ENCODE results near the gene LIX1L. TPM values are rescaled to one million over a fixed set of nuclear protein-coding genes. Genes with fewer than 3 reads are reported as not detected.

Gene LIX1L
- polyA plus RNA-seq, 2 of the 4 experiments (the other 2 are of a cell fraction), result 10.5 to 35.8 TPM

DNA sequence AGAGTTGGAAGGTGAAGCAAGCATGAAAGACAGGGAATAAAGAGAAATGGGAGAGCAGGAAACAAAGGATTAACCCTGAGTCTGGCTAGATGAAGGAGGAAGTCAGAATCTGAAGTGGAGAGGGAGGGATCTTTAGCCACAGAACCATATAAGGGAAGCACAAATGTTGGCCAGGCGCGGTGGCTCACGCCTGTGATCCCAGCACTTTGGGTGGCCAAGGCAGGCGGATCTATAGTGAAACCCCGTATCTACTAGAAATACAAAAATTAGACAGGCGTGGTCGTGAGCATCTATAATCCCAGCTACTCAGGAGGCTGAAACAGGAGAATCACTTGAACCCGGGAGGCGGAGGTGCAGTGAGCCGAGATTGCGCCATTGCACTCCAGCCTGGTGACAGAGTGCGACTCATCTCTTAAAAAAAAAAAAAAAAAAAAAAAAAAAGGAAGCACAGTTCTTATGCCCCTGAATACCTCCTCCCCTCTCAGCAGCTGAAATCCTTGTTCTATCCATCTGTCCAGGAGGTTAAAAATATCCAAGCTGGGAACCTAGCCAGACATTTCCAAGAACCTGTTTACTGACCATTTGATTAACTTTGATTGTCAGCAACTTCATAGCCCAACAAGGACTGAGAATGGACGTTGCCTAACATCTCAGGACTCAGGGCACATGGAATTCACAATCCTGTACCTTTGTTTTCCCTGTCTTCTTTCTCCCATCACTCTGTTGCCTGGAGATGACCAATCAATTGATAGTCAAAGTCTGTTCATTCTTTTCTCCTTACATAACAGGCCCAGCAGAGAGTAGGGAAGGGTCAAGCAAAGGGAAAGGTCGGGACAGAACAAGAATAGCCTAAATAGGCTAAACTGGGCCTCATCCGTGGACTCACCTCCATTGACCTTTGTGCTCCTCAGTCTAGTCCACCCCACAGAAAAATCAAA, 28.0 kb upstream of the LIX1L start:
- Histone ChIP-seq H3K4me3 (no peak overlapping the region), H3K27ac (peak overlapping the region; percentile 32 to 44; a peak in 4 of 6 replicates), H3K4me1 (peaks cover 11% of the 10 kb centered on the region; the same call in 2 of the 3 replicates), H3K9me3 (no peaks in the 10 kb centered on the region), H3K4me2 (peak overlapping the region; percentile 15)
- CTCF ChIA-PET, result interaction anchor here (0.7 to 24.2 kb wide), 6 partner anchors 7 to 139 kb away, joined by 3 to 566 read pairs (median 6); partner anchors contain the start of genes HJV and ITGA10
- 75% methylated on average over 15 of the region's 15 CpGs for WGBS (ENCODE audit: missing lambda C conversion rate)
- no peak for TF ChIP-seq ZFP36 (IDR thresholded peaks at IDR 0.05; ENCODE audit: borderline replicate concordance, partially characterized antibody)
- no peak for TF ChIP-seq RFX5 (IDR thresholded peaks at IDR 0.05)
- no peak for TF ChIP-seq NR3C1 (IDR thresholded peaks at IDR 0.05)
- no peak for TF ChIP-seq MYC (IDR thresholded peaks at IDR 0.05; ENCODE audit: borderline replicate concordance, low read length)
- peak; percentile 49 to 62 for TF ChIP-seq CEBPB (IDR thresholded peaks at IDR 0.05)
- no peak for FAIRE-seq
- POLR2A ChIA-PET, result no interaction called here
- peak in 1 of 2 experiments; percentile 29 for DNase-seq (ENCODE audit: low read depth in 1 of 2, low spot score in 1 of 2)
- ATAC-seq, result peak; percentile 53 to 58; a peak in 5 of 6 replicates

GRCh38 chr1:145985129-145985501, 27.3 kb upstream of the LIX1L start:
- 83% methylated on average over 2 of the region's 2 CpGs for WGBS (ENCODE audit: missing lambda C conversion rate)
- peaks cover 11% of the 10 kb centered on the region; the same call in 2 of the 3 replicates for H3K4me1 ChIP-seq
- TF ChIP-seq KDM5A (IDR thresholded peaks at IDR 0.05) (no peak), HMGXB4 (CRISPR knock-in tag; IDR thresholded peaks at IDR 0.05; ENCODE audit: borderline replicate concordance) (no peak), RAD21 (conservative IDR thresholded peaks at IDR 0.05 in 1 of 2, IDR thresholded peaks at IDR 0.05 in 1 of 2) (no peak), RFX5 (IDR thresholded peaks at IDR 0.05) (no peak), ZC3H11A (IDR thresholded peaks at IDR 0.05) (no peak), REST (IDR thresholded peaks at IDR 0.05) (no peak), SMC3 (IDR thresholded peaks at IDR 0.05) (no peak), EHMT2 (IDR thresholded peaks at IDR 0.05; ENCODE audit: low read depth) (no peak), POLR2A (IDR thresholded peaks at IDR 0.05; ENCODE audit: low read length) (no peak), FOSL2 (IDR thresholded peaks at IDR 0.05) (no peak), FOSL2 (CRISPR knock-in tag; IDR thresholded peaks at IDR 0.05) (no peak), HOXB13 (CRISPR knock-in tag; IDR thresholded peaks at IDR 0.05; ENCODE audit: low read depth) (no peak), CBX8 (IDR thresholded peaks at IDR 0.05) (no peak), SREBF2 (IDR thresholded peaks at IDR 0.05) (no peak), ELK1 (IDR thresholded peaks at IDR 0.05; ENCODE audit: low read depth, low read length) (no peak), HOXB5 (CRISPR knock-in tag; IDR thresholded peaks at IDR 0.05) (no peak), CTCF (IDR thresholded peaks at IDR 0.05) (no peak), RARB (CRISPR knock-in tag; IDR thresholded peaks at IDR 0.05) (no peak)
- TF ChIP-seq, protein P1, sequence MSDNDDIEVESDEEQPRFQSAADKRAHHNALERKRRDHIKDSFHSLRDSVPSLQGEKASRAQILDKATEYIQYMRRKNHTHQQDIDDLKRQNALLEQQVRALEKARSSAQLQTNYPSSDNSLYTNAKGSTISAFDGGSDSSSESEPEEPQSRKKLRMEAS (IDR thresholded peaks at IDR 0.05), result no peak
- TF ChIP-seq, protein P2, sequence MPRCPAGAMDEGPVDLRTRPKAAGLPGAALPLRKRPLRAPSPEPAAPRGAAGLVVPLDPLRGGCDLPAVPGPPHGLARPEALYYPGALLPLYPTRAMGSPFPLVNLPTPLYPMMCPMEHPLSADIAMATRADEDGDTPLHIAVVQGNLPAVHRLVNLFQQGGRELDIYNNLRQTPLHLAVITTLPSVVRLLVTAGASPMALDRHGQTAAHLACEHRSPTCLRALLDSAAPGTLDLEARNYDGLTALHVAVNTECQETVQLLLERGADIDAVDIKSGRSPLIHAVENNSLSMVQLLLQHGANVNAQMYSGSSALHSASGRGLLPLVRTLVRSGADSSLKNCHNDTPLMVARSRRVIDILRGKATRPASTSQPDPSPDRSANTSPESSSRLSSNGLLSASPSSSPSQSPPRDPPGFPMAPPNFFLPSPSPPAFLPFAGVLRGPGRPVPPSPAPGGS (IDR thresholded peaks at IDR 0.05), result no peak
- no peaks in the 10 kb centered on the region for H3K9me3 ChIP-seq
- no peak for DNase-seq (ENCODE audit: low read depth in 1 of 2, low spot score in 1 of 2)
- ChIA-PET CTCF (interaction anchor here (1.7 to 24.2 kb wide), 3 partner anchors 6 to 75 kb away, joined by 3 to 566 read pairs (median 148); partner anchors contain the start of genes HJV and ITGA10), POLR2A (no interaction called here)
- H3K4me3 ChIP-seq, result no peak overlapping the region
- H3K4me2 ChIP-seq, result peak overlapping the region; percentile 15; the same call in 1 of the 3 replicates
- no peak for ATAC-seq
- FAIRE-seq, result no peak
- H3K27ac ChIP-seq, result peak overlapping the region; percentile 32 to 44; a peak in 4 of 6 replicates

Data from A549 (cell line).